HCT116 (cell line): ENCODE measurements around the gene RPL10A. TPM values are rescaled to one million over a fixed set of nuclear protein-coding genes. Genes with fewer than 3 reads are reported as not detected.

Experiments used
- ATAC-seq: fragments of 200-7000 bp; cut with Tn5 transposase; 2 replicates; pipeline ENCODE4 v1.9.1; 2020; ENCODE audit warnings: mild to moderate bottlenecking, moderate library complexity
- BruUV-seq: library from RNA; stranded (reverse); fragments of 400-500 nt; replicated peaks from 2 replicates; lab custom pipeline; 2021; lab: Mats Ljungman, UMichigan
- CTCF ChIA-PET: fragments of 300-600 bp; sonication (Branson Sonifier 250); formaldehyde crosslinking; loops from one replicate; lab custom pipeline; 2021; ENCODE audit warnings: antibody characterized with exemption; lab: Charles Lee
- POLR2A ChIA-PET: fragments of 300-600, 350-600 bp; sonication (Branson Sonifier 250); formaldehyde crosslinking; loops from one replicate; lab custom pipeline; 2021; ENCODE audit warnings: antibody characterized with exemption; lab: Charles Lee
- RAD21 ChIA-PET, 2 experiments: fragments of 300-600 bp; sonication (Branson Sonifier 250); formaldehyde crosslinking; loops; one replicate each; lab custom pipeline; 2023; ENCODE audit warnings: low total read pairs in 2 of 2; ENCODE audit not compliant: uncharacterized antibody in 2 of 2, unreplicated experiment in 2 of 2, low non-redundant PET in 1 of 2; lab: Charles Lee
- DNase-seq: peaks from one replicate; pipeline ENCODE4 v3.0.0-alpha.2; 2010; ENCODE audit warnings: low read depth, low spot score
- H2AFZ ChIP-seq: fragments of 200-600 bp; shearing (Covaris generic), sonication (generic); 2 replicates; pipeline ENCODE4 v1.6.1; 2017; ENCODE audit warnings: low read depth, mixed run types, mixed read lengths, antibody characterized with exemption, low read length; ENCODE audit not compliant: poor library complexity, severe bottlenecking
- H3K27ac ChIP-seq: 2 replicates; pipeline ENCODE4 v1.5.1; 2012; ENCODE audit warnings: low read depth, low read length
- H3K27me3 ChIP-seq: fragments of 200-600 bp; sonication (generic); 2 replicates; pipeline ENCODE4 v1.6.1; 2016; ENCODE audit warnings: mixed run types, low read length, mixed read lengths; ENCODE audit not compliant: insufficient read depth
- H3K36me3 ChIP-seq, 2 experiments: fragments of 200-500 bp in 1 of 2; fragments of 200-600 bp in 1 of 2; sonication (Bioruptor generic) in 1 of 2; sonication (generic) in 1 of 2; 2 replicates each; pipeline versions ENCODE4 v1.5.1 to v1.6.1; 2014 to 2016; ENCODE audit warnings: low read length in 2 of 2, inconsistent platforms in 1 of 2, mixed read lengths in 1 of 2, mixed run types in 1 of 2; ENCODE audit not compliant: insufficient read depth in 2 of 2, control insufficient read depth in 1 of 2
- H3K4me1 ChIP-seq, 2 experiments: fragments of 200-600 bp in 1 of 2; sonication (generic) in 1 of 2; 2 replicates each; pipeline versions ENCODE4 v1.5.1 to v1.6.1; 2012 to 2017; ENCODE audit warnings: low read length in 2 of 2, inconsistent platforms in 1 of 2, mild to moderate bottlenecking in 1 of 2, mixed read lengths in 1 of 2, mixed run types in 1 of 2, moderate library complexity in 1 of 2; ENCODE audit not compliant: insufficient read depth in 2 of 2, control insufficient read depth in 1 of 2
- H3K4me2 ChIP-seq: fragments of 200-600 bp; sonication (generic); 2 replicates; pipeline ENCODE4 v1.6.1; 2017; ENCODE audit warnings: mixed run types, low read length, mixed read lengths
- H3K4me3 ChIP-seq, 2 experiments: fragments of 200-600 bp in 1 of 2; sonication (generic) in 1 of 2; replicated peaks in 1 of 2; 2 replicates each; pipeline ENCODE4 v1.5.1; 2011 to 2016; ENCODE audit warnings: low read length in 2 of 2, control low read depth in 1 of 2, low read depth in 1 of 2, mild to moderate bottlenecking in 1 of 2, mixed read lengths in 1 of 2, mixed run types in 1 of 2
- H3K79me2 ChIP-seq: fragments of 200-600 bp; sonication (generic); 2 replicates; pipeline ENCODE4 v1.6.1; 2017; ENCODE audit warnings: mild to moderate bottlenecking, mixed run types, low read length, moderate library complexity, mixed read lengths; ENCODE audit not compliant: insufficient read depth
- H3K9ac ChIP-seq: fragments of 200-600 bp; sonication (generic); 2 replicates; pipeline ENCODE4 v1.6.1; 2016; ENCODE audit warnings: low read length, mixed read lengths
- H3K9me2 ChIP-seq: fragments of 200-600 bp; sonication (generic), shearing (Covaris generic); 2 replicates; pipeline ENCODE4 v1.6.1; 2017; ENCODE audit warnings: mixed run types, mild to moderate bottlenecking, moderate library complexity; ENCODE audit not compliant: insufficient read depth
- H3K9me3 ChIP-seq, 2 experiments: fragments of 200-500 bp in 1 of 2; fragments of 200-600 bp in 1 of 2; sonication (Bioruptor generic) in 1 of 2; sonication (generic) in 1 of 2; 2 replicates each; pipeline ENCODE4 v1.6.1; 2014 to 2017; ENCODE audit warnings: low read length in 2 of 2, mixed read lengths in 2 of 2, inconsistent platforms in 1 of 2, low read depth in 1 of 2, mild to moderate bottlenecking in 1 of 2, mixed run types in 1 of 2, moderate library complexity in 1 of 2; ENCODE audit not compliant: control insufficient read depth in 1 of 2, insufficient read depth in 1 of 2
- H4K20me1 ChIP-seq: fragments of 200-600 bp; sonication (generic), shearing (Covaris generic); 2 replicates; pipeline ENCODE4 v1.6.1; 2017; ENCODE audit warnings: mixed run types, mild to moderate bottlenecking, moderate library complexity; ENCODE audit not compliant: insufficient read depth
- ATF3 ChIP-seq: IDR thresholded peaks from 2 replicates; pipeline ENCODE4 v1.6.1; 2012
- EGR1 ChIP-seq: IDR thresholded peaks from 2 replicates; pipeline ENCODE4 v1.6.1; 2012; ENCODE audit warnings: low read depth
- ELF1 ChIP-seq: IDR thresholded peaks from 2 replicates; pipeline ENCODE4 v1.6.1; 2012; ENCODE audit warnings: low read depth, borderline replicate concordance
- FOSL1 ChIP-seq: IDR thresholded peaks from 2 replicates; pipeline ENCODE4 v1.6.1; 2012; ENCODE audit warnings: low read depth
- JUND ChIP-seq: IDR thresholded peaks from 2 replicates; pipeline ENCODE4 v1.6.1; 2012
- MAX ChIP-seq: IDR thresholded peaks from 2 replicates; pipeline ENCODE4 v1.6.1; 2012
- POLR2A ChIP-seq: IDR thresholded peaks from 2 replicates; pipeline ENCODE4 v1.7.0; 2011; ENCODE audit warnings: borderline replicate concordance; ENCODE audit not compliant: insufficient read depth, insufficient read length; ENCODE audit errors: extremely low read depth
- REST ChIP-seq: IDR thresholded peaks from 2 replicates; pipeline ENCODE4 v1.6.1; 2012; ENCODE audit warnings: low read depth
- SIN3A ChIP-seq: IDR thresholded peaks from 2 replicates; pipeline ENCODE4 v1.6.1; 2012; ENCODE audit warnings: low read depth
- TCF7L2 ChIP-seq: IDR thresholded peaks from 2 replicates; pipeline ENCODE4 v1.7.0; 2011; ENCODE audit warnings: borderline replicate concordance, inconsistent platforms; ENCODE audit not compliant: insufficient read depth, insufficient read length; ENCODE audit errors: extremely low read depth
- ZBTB33 ChIP-seq: IDR thresholded peaks from 2 replicates; pipeline ENCODE4 v1.6.1; 2011; ENCODE audit warnings: mild to moderate bottlenecking, low read length, moderate library complexity; ENCODE audit not compliant: insufficient replicate concordance; ENCODE audit errors: extremely low read depth
- intact Hi-C: fragments of 100-400 bp; cut with micrococcal nuclease; formaldehyde crosslinking; loops from 2 replicates; pipeline ENCODE4 v1.10.0; 2022
- total RNA-seq: library from RNA; stranded (reverse); gene quantifications from one replicate; pipeline ENCODE4 v1.2.1, GENCODE V29; 2021; ENCODE audit not compliant: unreplicated experiment

RPL10A gene
- total RNA-seq, 1 experiment from 2014 or later, result 1,981 TPM

- Histone ChIP-seq H3K79me2 (peaks cover 48% of the 10 kb centered on the region), H3K4me2 (peak overlapping the region; percentile 84), H3K27me3 (no peaks in the 10 kb centered on the region), H3K9me2 (no peaks in the 10 kb centered on the region), H3K9ac (peak overlapping the region; percentile 41), H3K4me3 (peak overlapping the region in 1 of 2 experiments; percentile 19; a peak in 2 of 4 replicates), H3K27ac (peak overlapping the region; percentile 97), H2AFZ (no peak overlapping the region), H4K20me1 (no peaks in the 10 kb centered on the region), H3K36me3 (no peaks in the 10 kb centered on the region), H3K9me3 (no peaks in the 10 kb centered on the region), H3K4me1 (peaks cover 70 to 98% of the 10 kb centered on the region in 2 experiments)
- DNase-seq (no peak), ATAC-seq (0 out of 2 replicates have a peak, but pooled peaks have one; percentile 8)
- ChIA-PET POLR2A (interaction anchor here (0.5 to 8.1 kb wide), 6 partner anchors 9 to 56 kb away, joined by 3 to 48 read pairs (median 4); partner anchors contain the start of gene TEAD3), CTCF (interaction anchor here (0.7 to 1.7 kb wide), 3 partner anchors 9 to 255 kb away, joined by 3 to 4 read pairs (median 4); partner anchors contain the start of genes ARMC12 and TEAD3), RAD21 (no interaction called here)
- intact Hi-C loops, result no loop called here
- no peak for TF ChIP-seq REST
- TF ChIP-seq FOSL1, result no peak
- TF ChIP-seq TCF7L2, result no peak
- no peak for TF ChIP-seq POLR2A
- no peak for TF ChIP-seq ELF1
- TF ChIP-seq ZBTB33, result no peak
- no peak for TF ChIP-seq SIN3A
- no peak for TF ChIP-seq ATF3
- no peak for TF ChIP-seq MAX
- no peak for TF ChIP-seq JUND
- no peak for TF ChIP-seq EGR1
- BruUV-seq, result no TSS peak
These were observed 19.7 kb downstream of the RPL10A start for GRCh38 chr6:35487658-35488516.
